Measurements from ENCODE around the gene PRKCH. TPM values are rescaled to one million over a fixed set of nuclear protein-coding genes. Genes with fewer than 3 reads are reported as not detected.
A peak's percentile ranks its signal among the peaks of the same experiment; 100 is the strongest.

The PRKCH gene
- total RNA-seq, 1 experiment from 2014 or later = 6.8 TPM

GRCh38 chr14:61536661-61537562, 215.5 kb downstream of the PRKCH start:
- no peaks in the 10 kb centered on the region for H3K27me3 ChIP-seq
- no peaks in the 10 kb centered on the region for H3K9me3 ChIP-seq (replicated peaks)
- H3K4me1 ChIP-seq = peaks cover 7% of the 10 kb centered on the region
- H3K36me3 ChIP-seq = no peaks in the 10 kb centered on the region
- H3K4me3 ChIP-seq = no peak overlapping the region
- DNase-seq = no peak
- H3K27ac ChIP-seq = no peak overlapping the region

DNA sequence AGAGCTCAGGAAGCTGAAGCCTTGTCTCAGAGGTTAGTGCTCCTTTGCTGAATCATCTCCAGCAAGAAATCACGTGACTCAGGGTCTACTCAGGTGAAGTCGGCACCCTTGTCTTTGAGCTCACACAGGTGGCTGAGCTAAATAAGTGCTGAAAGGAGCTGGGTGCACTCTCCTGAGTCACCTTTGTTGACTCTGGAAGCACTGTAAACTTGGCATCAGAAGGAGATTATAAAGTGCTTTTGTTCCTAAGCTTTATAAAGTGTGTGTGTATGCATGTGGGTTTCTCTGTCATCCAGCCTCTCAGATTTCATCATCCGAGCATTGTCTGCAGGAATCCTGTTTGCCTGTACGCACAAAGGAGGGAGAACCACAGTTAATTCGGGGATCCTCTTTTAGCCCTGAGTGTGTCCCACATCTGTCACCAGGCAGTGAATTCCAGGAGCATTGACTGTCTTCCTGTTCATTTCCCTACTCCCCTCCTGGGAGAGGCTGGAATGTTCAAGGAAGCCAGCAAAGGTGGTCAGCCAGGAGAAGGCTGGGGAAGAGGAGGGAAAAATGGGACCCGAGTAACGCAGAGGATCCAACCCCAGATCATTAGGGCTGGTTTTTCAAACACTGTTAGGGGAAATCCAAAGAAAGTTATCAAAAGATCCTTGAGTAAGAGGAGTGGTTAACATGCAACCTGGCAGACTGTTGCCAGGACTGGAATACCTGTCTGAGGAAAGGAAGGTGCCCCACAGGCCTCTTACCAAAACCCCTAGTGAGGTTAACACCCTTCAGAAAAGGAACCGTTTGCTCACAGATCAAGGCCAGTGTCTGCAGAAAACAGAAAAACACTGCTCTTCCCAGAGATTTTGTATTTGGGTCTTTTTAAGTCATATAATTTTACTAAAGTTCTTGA, 216.4 kb downstream of the PRKCH start:
- Histone ChIP-seq H3K27ac (peak overlapping the region; percentile 5; the same call in 1 of the 2 replicates), H3K9me3 (replicated peaks) (no peaks in the 10 kb centered on the region), H3K4me1 (peaks cover 7% of the 10 kb centered on the region), H3K36me3 (no peaks in the 10 kb centered on the region), H3K4me3 (no peak overlapping the region), H3K27me3 (no peaks in the 10 kb centered on the region)
- DNase-seq = peak in 1 of 2 experiments; percentile 57

- no peak overlapping the region for H3K4me3 ChIP-seq
- peaks cover 7% of the 10 kb centered on the region for H3K4me1 ChIP-seq
- no peaks in the 10 kb centered on the region for H3K27me3 ChIP-seq
- no peak overlapping the region for H3K27ac ChIP-seq
- H3K9me3 ChIP-seq (replicated peaks) = no peaks in the 10 kb centered on the region
- H3K36me3 ChIP-seq = no peaks in the 10 kb centered on the region
- DNase-seq = no peak
These were observed 217.2 kb downstream of the PRKCH start for GRCh38 chr14:61538464-61539022.

GRCh38 chr14:61539631-61540030, 218.3 kb downstream of the PRKCH start:
- no peaks in the 10 kb centered on the region for H3K36me3 ChIP-seq
- no peaks in the 10 kb centered on the region for H3K9me3 ChIP-seq (replicated peaks)

GRCh38 chr14:61540931-61541330, 219.6 kb downstream of the PRKCH start:
- Histone ChIP-seq H3K27me3 (no peaks in the 10 kb centered on the region), H3K36me3 (no peaks in the 10 kb centered on the region), H3K4me3 (no peak overlapping the region), H3K9me3 (replicated peaks) (no peaks in the 10 kb centered on the region), H3K4me1 (peaks cover 12% of the 10 kb centered on the region), H3K27ac (no peak overlapping the region)
- DNase-seq = no peak

More at GRCh38 chr14:61539631-61540030, 218.3 kb downstream of the PRKCH start:
- Histone ChIP-seq H3K27me3 (no peaks in the 10 kb centered on the region), H3K4me1 (peaks cover 7% of the 10 kb centered on the region), H3K4me3 (no peak overlapping the region), H3K27ac (no peak overlapping the region)
- no peak for DNase-seq

- Histone ChIP-seq H3K4me3 (no peak overlapping the region), H3K9me3 (replicated peaks) (no peaks in the 10 kb centered on the region), H3K36me3 (no peaks in the 10 kb centered on the region), H3K4me1 (peaks cover 24% of the 10 kb centered on the region), H3K27ac (no peak overlapping the region), H3K27me3 (no peaks in the 10 kb centered on the region)
- no peak for DNase-seq
These were observed 221.7 kb downstream of the PRKCH start for GRCh38 chr14:61542848-61543790.

GRCh38 chr14:61543946-61544345, 222.6 kb downstream of the PRKCH start:
- no peak for DNase-seq
- H3K27ac ChIP-seq = no peak overlapping the region

DNA sequence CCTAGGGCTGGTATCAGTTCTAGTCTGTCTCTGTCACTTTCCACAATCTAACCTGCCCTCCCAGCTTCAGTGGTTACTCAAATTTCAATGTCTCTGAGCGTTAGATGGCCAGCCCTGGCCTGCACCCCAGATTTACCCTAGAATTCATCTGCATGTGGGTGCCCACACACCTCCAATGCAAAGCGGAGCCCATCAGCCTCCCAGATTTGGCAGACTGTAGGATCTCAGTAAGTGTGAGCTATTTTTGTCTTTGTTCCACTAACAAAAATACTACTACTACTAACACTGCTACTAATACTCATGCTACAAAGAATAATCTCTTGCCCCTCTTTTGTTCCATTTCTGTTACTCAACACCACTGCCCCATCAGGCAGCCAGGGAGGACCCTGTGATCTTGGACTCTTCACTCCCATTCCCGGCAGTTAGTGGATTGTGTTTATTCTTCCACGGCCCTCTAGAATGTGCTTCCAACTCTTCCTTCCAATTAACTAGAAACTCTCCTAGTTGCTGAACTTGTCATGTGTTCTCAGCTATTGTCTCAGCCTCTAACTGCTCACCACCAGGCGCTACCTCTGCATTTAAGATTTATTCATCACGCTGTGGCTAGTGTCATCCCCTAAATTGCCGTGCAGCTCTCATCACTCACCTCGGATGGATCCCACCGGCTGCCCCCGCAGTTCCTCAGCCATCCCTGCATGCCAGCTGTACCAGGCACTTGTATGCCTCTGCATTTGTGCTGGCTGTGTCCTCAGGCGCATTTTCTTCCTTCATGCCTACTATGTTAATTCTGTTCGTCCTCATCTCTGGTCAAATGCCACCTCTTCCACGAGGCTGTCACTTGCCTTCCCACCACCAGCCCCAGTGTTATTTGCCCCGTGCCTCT, 223.3 kb downstream of the PRKCH start:
- no peaks in the 10 kb centered on the region for H3K27me3 ChIP-seq
- H3K9me3 ChIP-seq (replicated peaks) = no peaks in the 10 kb centered on the region
- no peak for DNase-seq
- peaks cover 30% of the 10 kb centered on the region for H3K4me1 ChIP-seq
- H3K36me3 ChIP-seq = no peaks in the 10 kb centered on the region
- H3K27ac ChIP-seq = no peak overlapping the region
- H3K4me3 ChIP-seq = no peak overlapping the region

More at GRCh38 chr14:61543946-61544345, 222.6 kb downstream of the PRKCH start:
- Histone ChIP-seq H3K36me3 (no peaks in the 10 kb centered on the region), H3K4me1 (peaks cover 29% of the 10 kb centered on the region), H3K9me3 (replicated peaks) (no peaks in the 10 kb centered on the region), H3K4me3 (no peak overlapping the region), H3K27me3 (no peaks in the 10 kb centered on the region)

GRCh38 chr14:61545726-61546455, 224.5 kb downstream of the PRKCH start:
- H3K27me3 ChIP-seq = no peaks in the 10 kb centered on the region
- no peaks in the 10 kb centered on the region for H3K9me3 ChIP-seq (replicated peaks)
- DNase-seq = peak in 1 of 2 experiments; percentile 52
- H3K27ac ChIP-seq = peak overlapping the region; percentile 99
- no peak overlapping the region for H3K4me3 ChIP-seq
- H3K4me1 ChIP-seq = peaks cover 30% of the 10 kb centered on the region
- H3K36me3 ChIP-seq = no peaks in the 10 kb centered on the region

DNA sequence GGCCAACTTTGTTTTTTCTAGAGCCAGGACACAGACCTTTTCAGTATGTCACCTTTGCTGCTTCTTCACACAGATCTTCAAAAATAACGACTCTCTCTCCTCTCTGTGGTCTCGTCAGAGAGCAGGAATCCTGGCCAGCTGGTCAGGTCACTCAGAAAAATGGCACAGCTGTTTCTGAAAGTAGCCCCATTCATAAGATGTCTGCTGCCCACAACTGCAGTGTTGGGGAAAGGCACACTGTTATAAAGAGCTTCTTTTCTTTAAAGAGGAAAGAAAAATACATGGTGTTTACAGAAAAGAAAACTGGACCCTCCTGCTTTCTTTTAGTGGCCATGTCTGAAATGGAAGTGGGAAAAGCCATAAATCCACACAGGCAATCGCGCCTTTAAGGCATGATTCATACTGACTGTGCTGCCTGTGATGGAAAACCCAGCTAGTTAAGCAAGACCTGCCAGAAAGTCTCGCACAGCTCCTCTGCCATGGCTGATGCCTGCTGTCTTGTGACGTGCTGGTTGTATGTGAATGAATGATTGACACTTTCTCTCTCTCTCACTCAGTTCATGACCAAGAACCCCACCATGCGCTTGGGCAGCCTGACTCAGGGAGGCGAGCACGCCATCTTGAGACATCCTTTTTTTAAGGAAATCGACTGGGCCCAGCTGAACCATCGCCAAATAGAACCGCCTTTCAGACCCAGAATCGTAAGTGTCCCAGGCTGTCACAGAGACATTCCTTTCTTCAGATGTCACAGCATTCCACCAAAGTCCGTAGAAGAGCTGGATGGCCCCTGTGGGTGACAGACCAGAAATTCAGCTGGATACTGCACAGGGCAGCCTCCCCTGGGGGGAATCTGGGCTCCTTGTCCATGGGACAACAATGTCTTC, 226.0 kb downstream of the PRKCH start:
- peak overlapping the region; percentile 99 for H3K27ac ChIP-seq
- DNase-seq = peak; percentile 90 to 95
- no peaks in the 10 kb centered on the region for H3K9me3 ChIP-seq (replicated peaks)
- peaks cover 30% of the 10 kb centered on the region for H3K4me1 ChIP-seq
- H3K36me3 ChIP-seq = no peaks in the 10 kb centered on the region
- H3K27me3 ChIP-seq = no peaks in the 10 kb centered on the region
- peak overlapping the region; percentile 46 for H3K4me3 ChIP-seq

- no peak overlapping the region for H3K27ac ChIP-seq
- no peak for DNase-seq
- H3K36me3 ChIP-seq = no peaks in the 10 kb centered on the region
- H3K27me3 ChIP-seq = no peaks in the 10 kb centered on the region
- H3K9me3 ChIP-seq (replicated peaks) = no peaks in the 10 kb centered on the region
- peaks cover 38% of the 10 kb centered on the region for H3K4me1 ChIP-seq
- no peak overlapping the region for H3K4me3 ChIP-seq
These were observed 228.0 kb downstream of the PRKCH start for GRCh38 chr14:61549425-61549824.

- DNase-seq = no peak
- Histone ChIP-seq H3K9me3 (replicated peaks) (no peaks in the 10 kb centered on the region), H3K27me3 (no peaks in the 10 kb centered on the region), H3K27ac (no peak overlapping the region), H3K4me3 (no peak overlapping the region), H3K36me3 (no peaks in the 10 kb centered on the region), H3K4me1 (peaks cover 32% of the 10 kb centered on the region)
These were observed 230.0 kb downstream of the PRKCH start for GRCh38 chr14:61551384-61551783.

All from SJCRH30 (cell line).